HG03280 (cell line): ENCODE results near the gene SLC25A17.
"Not testable (repeated sequence)": the region's sequence is repeated elsewhere in the genome, so short reads cannot be mapped to it uniquely, and the experiment has no call there.

Source experiments
- ATAC-seq: cut with Tn5 transposase; IDR thresholded peaks from one replicate; pipeline ENCODE4 v1.9.1; 2021; ENCODE audit warnings: mild to moderate bottlenecking, moderate library complexity; ENCODE audit not compliant: unreplicated experiment

Gene SLC25A17, protein sequence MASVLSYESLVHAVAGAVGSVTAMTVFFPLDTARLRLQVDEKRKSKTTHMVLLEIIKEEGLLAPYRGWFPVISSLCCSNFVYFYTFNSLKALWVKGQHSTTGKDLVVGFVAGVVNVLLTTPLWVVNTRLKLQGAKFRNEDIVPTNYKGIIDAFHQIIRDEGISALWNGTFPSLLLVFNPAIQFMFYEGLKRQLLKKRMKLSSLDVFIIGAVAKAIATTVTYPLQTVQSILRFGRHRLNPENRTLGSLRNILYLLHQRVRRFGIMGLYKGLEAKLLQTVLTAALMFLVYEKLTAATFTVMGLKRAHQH

DNA sequence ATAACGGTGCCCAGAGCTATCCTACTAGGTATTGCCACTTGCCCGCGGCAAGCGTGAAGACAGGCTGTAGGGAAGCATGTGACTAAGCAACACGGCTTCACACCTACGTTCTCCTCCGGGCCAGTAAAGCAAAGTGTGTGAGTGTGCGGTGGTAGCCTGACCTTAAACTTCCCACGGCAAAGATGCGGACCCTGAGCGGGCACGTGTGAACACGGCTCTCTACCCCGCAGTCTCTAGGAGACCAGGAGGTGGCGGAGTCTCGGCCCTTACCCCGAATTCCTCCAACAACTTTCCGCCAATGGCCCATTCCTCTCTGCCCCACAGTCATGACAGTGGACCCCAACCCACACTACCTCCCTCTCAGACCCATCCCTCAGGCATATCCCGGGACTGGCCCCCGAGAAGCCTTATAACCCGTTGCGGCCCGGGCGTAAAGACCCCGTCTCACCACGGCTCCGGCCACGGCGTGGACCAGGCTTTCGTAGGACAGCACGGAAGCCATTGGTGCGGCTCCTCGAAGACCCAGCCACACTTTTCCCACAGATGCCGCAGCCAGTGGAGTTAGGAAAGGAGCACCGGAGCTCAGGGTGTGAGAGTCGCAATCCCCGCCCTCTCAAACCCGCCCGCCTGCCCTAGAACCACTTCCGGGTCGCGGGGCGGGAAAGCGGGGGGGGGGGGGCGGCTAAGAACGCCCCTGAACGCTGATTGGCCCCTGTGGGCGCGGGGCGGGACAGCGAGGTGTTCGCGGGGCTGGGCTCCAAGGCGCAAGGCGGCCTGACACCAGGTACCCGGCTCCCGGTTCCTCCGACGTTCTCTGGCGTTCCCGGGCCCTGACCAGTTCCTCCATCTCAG is at the start of gene SLC25A17:
TSS of gene SLC25A17 (minus strand) at position 600 of the 852 bp plus-strand sequence. CDS start at position 502, 98 bp downstream.
- peak; percentile 70 for ATAC-seq

DNA sequence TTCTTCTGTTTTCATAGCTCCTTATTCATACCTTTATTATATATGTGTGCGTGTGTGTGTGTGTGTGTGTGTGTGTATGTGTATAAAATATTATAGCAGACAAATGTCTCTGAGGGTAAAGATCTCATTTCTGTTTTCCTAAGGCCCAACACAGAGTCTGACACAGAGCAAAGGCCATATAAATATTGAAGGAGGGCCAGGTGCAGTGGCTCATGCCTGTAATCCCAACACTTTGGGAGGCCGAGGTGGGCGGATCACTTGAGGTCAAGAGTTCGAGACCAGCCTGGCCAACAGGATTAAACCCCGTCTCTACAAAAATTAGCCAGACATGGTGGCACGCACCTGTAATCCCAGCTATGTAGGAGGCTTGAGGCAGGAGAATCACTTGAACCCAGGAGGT is 49.2 kb upstream of the SLC25A17 start:
- not testable (repeated sequence) for ATAC-seq

DNA sequence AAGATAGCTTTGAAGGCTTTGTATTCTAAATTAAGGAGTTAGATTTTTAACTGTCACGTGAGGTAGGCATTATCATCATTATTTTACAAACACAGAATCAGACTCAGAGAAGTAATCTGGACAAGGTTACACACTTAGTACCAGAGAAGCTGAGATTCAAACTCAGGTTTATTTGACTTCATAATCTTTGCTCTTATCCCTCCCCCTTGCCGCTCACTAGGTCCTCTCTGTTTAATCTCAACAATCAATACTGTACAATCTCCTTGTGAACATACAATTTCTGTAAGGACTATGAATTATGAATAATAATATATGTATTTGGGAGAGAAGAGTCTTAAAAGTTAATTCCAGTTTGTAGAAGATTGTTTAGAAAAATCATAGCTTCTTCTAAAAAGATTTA is 48.0 kb upstream of the SLC25A17 start:
- no peak for ATAC-seq

DNA sequence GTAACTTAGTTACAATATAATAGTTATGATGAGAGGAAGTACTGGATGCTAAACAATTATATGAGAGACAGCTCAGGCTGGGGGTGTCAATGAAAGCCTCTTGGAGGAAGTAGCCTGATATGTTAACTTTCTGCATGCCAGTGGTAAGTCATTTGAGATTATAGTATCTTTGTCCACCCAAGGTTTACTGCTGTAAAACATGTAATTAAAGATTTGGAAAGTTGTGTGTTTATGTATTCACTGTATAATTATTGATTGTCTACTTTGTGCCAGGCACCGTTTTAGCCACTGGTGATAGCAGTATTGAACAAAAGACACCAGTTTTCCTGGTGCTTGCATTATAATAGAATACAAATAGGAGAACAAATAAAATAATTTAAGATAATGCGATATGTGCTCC is 43.4 kb upstream of the SLC25A17 start:
- ATAC-seq, result no peak

DNA sequence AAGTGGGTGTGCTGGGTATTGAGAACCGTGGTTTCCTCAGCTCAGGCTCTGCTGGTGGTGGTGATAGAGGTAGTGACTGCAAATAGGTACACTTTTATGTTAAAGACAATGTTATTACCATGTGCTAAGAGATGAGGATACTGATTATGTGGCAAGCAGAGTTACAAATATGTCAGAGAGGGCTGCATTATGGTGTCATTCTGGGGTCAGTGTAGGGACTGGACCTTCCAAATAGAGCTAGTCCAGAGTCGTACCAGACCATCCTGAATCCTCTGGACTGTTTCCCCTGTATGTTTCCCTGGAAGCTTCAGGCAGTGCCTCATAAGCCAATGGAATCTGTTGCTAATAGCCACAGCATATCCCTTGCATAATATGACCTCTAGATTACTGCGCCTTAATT is 42.9 kb upstream of the SLC25A17 start, which contains the start of gene DNAJB7:
TSS of gene DNAJB7 (minus strand) at position 101 of the 400 bp plus-strand sequence. CDS start 119 bp downstream, outside the sequence.
- ATAC-seq, result no peak

DNA sequence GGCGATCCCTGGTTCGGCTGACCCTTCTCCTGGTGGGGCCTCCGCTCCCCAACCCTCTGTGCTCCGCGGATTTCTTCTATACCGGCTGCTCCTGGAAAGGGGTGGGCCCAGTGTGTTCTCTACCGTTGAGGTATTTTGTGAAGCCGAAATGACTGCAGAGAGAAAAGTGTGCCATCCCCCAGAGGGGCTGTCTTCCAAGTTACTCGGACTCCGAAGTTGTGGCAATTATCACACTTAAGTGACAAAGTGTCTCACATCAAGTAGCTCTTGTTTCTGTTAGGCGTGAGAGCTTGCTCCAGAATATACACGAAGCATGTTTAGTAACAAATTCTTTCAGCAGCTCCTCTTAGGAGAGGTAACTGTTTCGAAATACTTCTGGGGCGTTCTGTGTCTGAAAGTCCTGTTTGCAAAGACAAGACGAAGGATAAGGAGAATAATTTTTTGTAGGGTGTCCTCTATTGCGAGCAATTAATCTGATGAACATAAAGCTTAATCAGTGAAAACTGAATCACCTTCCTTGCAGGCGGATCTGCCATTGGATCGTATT is 38.2 kb upstream of the SLC25A17 start:
- no peak for ATAC-seq

DNA sequence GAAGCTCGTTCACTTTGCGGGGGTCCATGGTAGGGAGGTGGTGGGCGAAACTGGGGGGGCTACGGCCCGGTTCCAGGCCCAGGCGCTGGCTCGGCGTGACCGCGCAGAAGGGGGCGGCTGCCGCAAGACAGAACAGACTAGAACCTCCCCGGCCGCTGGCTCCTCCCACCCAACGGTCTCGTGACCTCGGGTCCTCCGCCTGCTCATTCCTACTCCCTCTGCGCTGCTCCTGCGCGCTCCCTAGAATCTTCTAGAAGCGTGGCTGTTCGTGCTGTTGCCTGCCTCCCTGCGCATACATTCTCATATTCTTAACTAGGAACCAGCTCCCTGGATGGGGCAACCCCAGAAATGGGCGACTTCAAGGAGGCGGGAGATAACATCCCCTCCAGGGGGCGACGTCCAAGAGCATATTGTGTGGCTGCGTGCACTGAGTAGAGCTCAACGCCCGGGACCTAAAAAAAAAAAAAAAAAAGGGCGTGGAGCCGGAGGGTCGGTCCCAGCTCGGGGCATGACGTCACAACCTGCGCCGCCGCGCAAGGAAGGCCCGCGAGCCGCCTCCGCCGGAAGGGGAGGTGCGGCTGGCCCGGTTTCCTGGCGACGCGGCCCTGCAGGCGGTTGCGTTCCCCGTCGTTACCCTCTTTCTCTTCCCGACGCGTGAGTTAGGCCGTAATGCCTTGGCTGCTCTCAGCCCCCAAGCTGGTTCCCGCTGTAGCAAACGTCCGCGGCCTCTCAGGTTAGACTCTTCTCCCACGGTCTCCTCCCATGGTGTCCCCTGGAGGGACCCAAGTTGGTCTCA is 37.6 kb upstream of the SLC25A17 start, which contains the start of the genes ST13 and XPNPEP3:
TSS of gene ST13 (minus strand) at position 127 of the 796 bp plus-strand sequence. CDS start at position 28, 99 bp downstream.
TSS of gene XPNPEP3 (plus strand) at position 636 of the 796 bp plus-strand sequence. CDS start at position 670, 34 bp downstream.
- peak; percentile 90 for ATAC-seq

DNA sequence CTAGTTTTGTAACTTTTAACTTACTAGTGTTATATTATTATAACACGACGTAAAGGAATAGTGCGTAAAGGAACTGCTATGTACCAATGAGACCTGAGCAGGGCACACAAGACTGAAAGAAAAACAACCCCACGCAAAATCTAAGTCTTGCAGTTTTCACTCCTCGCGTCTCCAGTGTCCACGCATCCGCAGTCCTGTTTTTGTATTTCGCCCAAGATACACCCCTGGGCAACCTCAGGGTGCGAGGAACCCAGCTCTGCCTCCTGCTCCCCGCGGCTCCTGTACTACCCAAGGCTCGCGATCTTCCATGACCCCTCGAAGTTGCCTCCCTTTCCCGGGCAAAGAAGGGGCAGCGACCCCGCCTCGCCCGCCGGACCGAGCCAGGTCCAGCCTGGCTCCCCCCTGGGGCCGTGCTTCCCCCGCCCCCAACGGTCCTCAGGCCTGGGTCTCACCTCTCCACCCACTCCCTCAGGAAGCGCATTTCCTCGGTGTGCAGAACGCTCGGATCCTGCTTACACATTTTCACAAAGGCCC is 36.9 kb upstream of the SLC25A17 start:
- ATAC-seq, result peak; percentile 10

DNA sequence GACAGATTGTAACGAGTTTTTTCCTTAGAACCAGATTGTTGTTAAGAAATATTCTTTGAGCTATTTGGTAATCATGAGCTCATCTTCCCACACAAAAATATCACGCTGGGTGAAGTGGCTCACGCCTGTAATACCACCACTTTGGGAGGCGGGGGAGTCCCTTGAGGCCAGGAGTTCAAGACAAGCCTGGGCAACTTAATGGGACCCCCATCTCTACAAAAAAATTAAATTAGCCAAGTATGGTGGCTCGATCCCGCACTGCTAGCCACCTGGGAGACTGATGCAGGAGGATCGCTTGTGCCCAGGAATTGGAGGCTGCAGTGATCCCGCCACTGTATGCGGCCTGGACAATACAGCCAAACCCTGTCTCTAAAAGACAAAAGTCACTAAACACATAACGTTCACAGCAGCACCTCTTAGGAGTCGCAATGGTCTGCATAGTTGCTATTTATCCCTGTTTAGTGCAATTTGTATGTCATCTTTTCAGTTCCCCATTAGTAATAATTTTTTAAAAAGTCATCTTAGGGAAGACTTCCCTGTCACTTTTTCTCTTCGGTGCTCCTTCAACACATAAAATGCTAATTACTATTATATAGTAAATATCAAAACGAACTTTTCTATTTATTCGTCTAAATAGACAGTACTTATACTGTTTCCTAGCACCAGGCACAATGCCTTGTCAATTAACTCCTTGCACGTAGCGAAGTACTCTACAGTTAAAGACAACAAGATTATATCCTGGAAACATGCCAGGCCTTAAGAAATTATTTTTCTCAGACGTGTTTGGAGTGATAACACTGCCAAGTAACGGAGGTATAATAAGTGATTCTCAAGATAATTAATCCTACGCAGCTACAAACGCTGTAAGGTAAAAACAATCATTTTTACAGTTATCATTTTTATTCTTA is 36.2 kb upstream of the SLC25A17 start:
- ATAC-seq, result no peak

DNA sequence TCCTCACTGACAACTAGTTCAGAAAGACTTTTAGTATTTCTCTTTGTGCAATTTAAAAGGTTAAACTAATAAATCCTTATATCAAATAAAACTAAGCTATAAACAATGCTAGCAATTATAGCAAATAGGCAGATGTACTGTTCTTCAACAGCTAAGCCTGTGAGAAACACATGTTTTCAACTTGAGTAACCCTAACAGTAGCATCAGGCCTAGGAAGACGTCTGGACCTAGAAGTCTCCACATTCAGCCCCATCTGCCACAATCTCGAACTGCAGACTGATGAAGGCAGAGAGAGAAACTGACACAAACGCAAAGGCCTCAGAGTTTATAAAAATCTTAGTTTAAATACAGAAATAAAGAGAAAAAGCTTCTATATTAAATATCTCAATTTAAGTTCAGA is 34.8 kb upstream of the SLC25A17 start:
- ATAC-seq, result no peak

DNA sequence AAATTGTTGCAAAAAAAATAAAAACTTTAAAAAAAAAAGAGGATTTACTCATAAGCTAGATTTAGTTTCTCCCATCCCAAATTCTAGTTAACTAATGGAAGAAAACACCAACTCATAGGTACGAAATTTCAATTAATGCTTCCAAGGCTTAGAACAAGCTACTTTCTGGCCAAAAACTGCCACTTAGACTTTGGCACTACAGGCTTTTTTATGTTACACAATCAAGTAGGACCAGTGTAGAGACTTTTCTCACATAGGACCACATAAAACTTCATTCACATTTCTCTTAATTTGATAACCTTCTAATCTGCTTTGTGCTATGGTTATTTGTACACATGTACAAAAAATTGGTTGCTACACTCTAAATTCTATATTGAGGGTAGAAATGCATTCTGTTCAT is 34.2 kb upstream of the SLC25A17 start:
- no peak for ATAC-seq

DNA sequence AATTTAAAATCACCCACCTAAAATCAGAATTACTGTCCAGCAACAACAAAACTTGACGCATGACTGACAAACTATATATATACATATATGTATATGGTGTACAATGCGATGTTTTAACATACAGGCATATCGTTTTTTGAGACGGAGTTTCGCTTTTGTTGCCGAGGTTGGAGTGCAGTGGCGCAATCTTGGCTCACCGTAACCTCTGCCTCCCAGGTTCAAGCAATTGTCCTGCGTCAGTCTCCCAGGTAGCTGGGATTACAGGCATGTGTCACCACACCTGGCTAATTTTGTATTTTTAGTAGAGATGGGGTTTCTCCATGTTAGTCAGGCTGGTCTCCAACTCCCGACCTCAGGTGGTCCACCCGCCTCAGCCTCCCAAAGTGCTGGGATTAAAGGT is 26.7 kb upstream of the SLC25A17 start:
- ATAC-seq, result not testable (repeated sequence)

DNA sequence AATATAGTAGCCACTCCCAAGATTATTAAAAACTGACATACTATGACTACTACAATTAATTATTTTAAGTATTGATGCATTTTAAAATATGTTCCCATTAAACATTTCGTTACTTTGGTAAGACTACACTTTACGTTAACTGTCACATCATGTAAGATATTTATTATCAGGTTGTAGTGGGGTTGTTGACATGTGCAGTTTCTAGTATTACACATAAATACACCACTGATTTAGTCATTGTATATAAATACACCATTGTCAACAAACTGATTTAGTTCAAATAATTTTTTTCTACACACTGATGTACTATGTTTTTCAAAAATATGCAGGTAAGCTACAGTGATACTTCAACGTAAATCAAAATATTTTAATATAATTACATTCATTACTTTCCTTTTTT is 25.8 kb upstream of the SLC25A17 start:
- no peak for ATAC-seq

DNA sequence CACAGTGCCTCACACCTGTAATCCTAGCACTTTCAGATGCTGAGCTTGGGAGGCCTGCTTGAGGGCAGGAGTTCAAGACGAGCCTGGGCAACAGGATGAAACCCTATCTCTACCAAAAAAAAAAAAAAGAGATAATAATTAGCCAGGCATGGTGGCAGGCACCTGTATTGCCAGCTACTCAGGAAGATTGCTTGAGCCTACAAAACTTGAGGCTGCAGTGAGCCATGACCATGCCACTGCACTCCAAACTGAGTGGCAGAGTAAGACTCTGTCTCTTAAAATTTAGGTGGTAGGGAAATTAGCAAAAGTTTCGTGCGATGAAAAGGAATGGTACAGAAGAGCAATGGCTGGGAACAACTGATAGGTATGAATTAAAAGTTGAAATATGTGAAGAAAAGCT is 19.3 kb upstream of the SLC25A17 start:
- no peak for ATAC-seq

DNA sequence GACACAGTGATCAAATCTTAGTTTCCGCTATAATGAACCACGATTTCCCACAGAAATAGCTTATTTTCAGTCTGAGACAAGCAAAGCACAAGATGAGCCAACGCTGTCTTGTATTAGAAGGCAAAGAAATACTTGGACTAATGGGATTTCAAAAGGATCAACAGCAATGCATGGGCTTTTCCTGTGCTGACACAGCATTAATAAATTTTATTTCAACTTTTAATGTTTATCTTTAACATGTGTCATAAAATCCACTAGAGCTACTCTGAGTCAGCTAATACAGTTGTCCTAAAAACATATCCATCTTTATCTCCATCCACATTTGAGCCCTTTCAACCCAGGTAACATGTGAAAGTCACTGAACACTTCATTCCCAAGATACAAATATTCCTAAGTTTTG is 15.5 kb upstream of the SLC25A17 start:
- no peak for ATAC-seq

DNA sequence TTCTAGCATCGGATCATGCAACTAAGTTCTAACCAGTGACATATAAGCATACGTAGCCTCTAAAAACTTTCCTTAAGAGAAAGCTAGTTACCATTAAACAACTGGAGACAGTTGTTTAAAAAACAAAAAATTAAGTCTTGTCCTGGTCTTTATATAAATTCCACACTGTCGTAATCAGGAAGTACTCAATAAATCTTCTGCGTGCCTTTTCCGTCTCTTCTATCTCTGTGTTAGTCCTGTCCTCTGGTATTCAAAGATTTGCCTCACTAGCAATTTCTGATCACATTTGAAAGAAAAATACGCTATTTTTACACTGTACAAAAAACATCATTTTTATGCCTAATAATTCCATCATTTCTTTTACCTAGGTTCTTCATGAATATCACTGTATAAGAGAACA is 10.0 kb upstream of the SLC25A17 start:
- no peak for ATAC-seq

DNA sequence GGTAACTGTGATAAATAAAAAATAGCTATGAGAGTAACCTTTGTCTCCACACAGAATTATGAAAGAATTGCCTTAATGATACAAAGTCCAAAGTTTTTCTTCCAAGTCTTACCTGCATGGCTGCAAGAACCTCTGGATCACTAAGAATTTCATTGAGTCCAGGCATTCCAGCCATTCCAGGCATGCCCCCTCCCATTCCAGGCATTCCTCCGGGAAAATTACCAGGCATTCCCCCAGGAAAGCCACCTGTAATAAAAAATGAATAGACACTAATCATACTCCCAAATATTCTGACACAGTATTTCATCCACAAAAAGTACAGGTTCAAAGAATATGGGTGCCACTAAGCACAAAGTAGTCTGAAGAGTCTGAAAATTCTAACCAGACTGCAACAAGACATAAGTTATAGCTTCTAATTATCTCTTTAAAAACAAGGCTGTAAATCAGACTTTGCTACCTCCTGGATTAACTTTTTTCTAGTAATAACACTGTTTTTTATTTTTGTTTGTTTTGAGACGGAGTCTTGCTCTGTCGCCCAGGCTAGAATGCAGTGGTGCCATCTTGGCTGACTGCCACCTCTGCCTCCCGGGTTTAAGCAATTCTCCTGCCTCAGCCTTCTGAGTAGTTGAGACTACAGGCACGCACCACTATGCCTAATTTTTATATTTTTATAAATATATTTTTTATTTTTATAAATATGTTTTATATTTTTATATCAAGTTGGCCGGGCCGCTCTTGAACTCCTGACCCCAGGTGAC is 8.0 kb upstream of the SLC25A17 start:
- no peak for ATAC-seq

DNA sequence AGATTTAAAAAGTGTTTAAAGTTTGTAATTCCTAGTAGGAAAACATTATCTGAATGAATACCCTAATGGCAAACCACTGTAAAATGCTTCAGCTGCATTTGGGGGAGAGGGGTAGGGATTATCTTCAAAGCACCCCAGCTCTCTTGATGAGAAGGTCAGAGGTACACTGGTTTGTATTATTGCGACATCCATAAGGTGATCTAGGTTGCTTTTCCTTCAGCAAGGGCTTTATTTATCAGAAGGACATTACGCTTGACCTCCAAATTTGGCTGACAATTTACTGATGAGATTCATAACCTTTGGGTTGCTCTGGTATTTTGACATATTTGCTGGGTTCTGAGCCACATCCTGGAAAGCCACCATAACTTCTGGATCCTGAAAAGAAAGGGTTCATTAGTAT is 7.1 kb upstream of the SLC25A17 start:
- not testable (repeated sequence) for ATAC-seq

DNA sequence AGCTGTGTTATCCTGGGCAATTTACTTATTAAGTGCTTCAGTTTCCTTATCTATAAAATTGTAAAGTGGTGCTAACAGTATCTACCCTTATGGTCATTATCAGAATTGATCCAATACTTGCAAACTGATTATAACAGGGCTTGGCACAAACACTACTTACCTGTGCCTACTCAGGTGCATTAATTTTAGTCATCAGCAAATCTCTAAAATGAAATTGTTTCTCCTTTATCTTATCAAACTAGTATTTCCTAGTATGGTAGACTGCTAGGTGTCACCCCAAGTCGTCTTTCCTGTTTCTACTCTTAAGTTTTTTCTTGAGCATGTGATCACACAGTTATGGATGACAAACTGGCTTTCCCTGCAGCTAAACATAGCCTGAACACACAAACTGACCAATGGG is 4.3 kb upstream of the SLC25A17 start:
- ATAC-seq, result no peak
